ENCODE data around the gene SMG9.
A peak's percentile ranks its signal among the peaks of the same experiment; 100 is the strongest.

Gene SMG9

GRCh38 chr19:43760941-43761340 is 6.2 kb upstream of the SMG9 start:
- no peaks in the 10 kb centered on the region for H3K27me3 Mint-ChIP-seq (ENCODE audit: low read depth)
- TF ChIP-seq, protein P1, sequence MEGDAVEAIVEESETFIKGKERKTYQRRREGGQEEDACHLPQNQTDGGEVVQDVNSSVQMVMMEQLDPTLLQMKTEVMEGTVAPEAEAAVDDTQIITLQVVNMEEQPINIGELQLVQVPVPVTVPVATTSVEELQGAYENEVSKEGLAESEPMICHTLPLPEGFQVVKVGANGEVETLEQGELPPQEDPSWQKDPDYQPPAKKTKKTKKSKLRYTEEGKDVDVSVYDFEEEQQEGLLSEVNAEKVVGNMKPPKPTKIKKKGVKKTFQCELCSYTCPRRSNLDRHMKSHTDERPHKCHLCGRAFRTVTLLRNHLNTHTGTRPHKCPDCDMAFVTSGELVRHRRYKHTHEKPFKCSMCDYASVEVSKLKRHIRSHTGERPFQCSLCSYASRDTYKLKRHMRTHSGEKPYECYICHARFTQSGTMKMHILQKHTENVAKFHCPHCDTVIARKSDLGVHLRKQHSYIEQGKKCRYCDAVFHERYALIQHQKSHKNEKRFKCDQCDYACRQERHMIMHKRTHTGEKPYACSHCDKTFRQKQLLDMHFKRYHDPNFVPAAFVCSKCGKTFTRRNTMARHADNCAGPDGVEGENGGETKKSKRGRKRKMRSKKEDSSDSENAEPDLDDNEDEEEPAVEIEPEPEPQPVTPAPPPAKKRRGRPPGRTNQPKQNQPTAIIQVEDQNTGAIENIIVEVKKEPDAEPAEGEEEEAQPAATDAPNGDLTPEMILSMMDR (IDR thresholded peaks at IDR 0.05; ENCODE audit: unreplicated experiment in 3 of 3), result no peak
- H3K9me3 Mint-ChIP-seq, result no peaks in the 10 kb centered on the region
- H3K4me3 Mint-ChIP-seq, result no peak overlapping the region
- no peaks in the 10 kb centered on the region for H3K36me3 Mint-ChIP-seq (ENCODE audit: low read depth)
- no peak overlapping the region for H3K27ac Mint-ChIP-seq
- peaks cover 6% of the 10 kb centered on the region for H3K4me1 Mint-ChIP-seq

GRCh38 chr19:43759515-43759914 is 4.8 kb upstream of the SMG9 start:
- H3K9me3 Mint-ChIP-seq, result no peaks in the 10 kb centered on the region
- TF ChIP-seq, protein P1 (IDR thresholded peaks at IDR 0.05; ENCODE audit: unreplicated experiment in 3 of 3), result no peak
- H3K4me1 Mint-ChIP-seq, result peaks cover 11% of the 10 kb centered on the region
- peak overlapping the region in 1 of 3 experiments; percentile 13 for H3K27ac Mint-ChIP-seq
- no peaks in the 10 kb centered on the region for H3K36me3 Mint-ChIP-seq (ENCODE audit: low read depth)
- H3K27me3 Mint-ChIP-seq (ENCODE audit: low read depth), result no peaks in the 10 kb centered on the region
- H3K4me3 Mint-ChIP-seq, result no peak overlapping the region

DNA sequence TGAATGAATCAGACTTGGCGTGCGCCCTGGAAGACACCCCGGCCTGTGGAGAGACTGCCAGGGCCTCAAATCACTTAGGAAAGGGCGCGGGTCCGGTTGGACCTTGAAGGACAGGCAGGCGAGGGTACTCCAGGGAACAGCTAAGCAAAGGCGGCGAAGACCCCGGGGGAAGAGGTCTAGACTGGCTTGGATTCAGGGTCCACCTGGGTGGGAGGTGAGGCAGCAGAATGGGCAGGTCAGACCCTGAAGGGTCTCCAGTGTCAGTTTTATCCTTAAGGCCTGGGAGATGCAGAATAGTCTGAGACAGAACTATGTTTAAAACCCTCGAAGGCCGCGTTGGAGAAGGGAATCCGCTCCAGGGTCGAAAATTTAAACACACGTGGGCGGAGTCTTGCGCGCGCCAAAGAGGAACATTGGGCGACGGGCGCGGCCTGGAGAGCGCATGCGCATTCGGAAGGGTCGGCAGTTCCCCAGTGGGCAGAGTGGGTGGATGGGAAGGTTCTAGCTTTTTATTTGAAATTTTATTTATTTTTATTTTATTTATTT is 567 bp upstream of the SMG9 start:
- Mint-ChIP-seq H3K4me1 (peaks cover 24% of the 10 kb centered on the region), H3K4me3 (peak overlapping the region; percentile 94 to 99 (median 99)), H3K27me3 (ENCODE audit: low read depth) (no peaks in the 10 kb centered on the region), H3K36me3 (ENCODE audit: low read depth) (peaks cover 17% of the 10 kb centered on the region), H3K27ac (peak overlapping the region; percentile 96 to 99 (median 99)), H3K9me3 (no peaks in the 10 kb centered on the region)
- TF ChIP-seq, protein P1 (IDR thresholded peaks at IDR 0.05; ENCODE audit: unreplicated experiment in 3 of 3), result no peak

- Mint-ChIP-seq H3K4me3 (peak overlapping the region; percentile 94 to 99 (median 99)), H3K4me1 (peaks cover 24% of the 10 kb centered on the region), H3K9me3 (no peaks in the 10 kb centered on the region), H3K27ac (peak overlapping the region; percentile 96 to 99 (median 99)), H3K27me3 (ENCODE audit: low read depth) (no peaks in the 10 kb centered on the region), H3K36me3 (ENCODE audit: low read depth) (peaks cover 25% of the 10 kb centered on the region)
- TF ChIP-seq, protein P1 (IDR thresholded peaks at IDR 0.05; ENCODE audit: unreplicated experiment in 3 of 3), result no peak
Observed at GRCh38 chr19:43754253-43754502, 584 bp downstream of the SMG9 start.

- H3K36me3 Mint-ChIP-seq (ENCODE audit: low read depth), result peaks cover 38% of the 10 kb centered on the region
- H3K4me1 Mint-ChIP-seq, result peaks cover 24% of the 10 kb centered on the region
- H3K27ac Mint-ChIP-seq, result peak overlapping the region in 2 of 3 experiments; percentile 57 to 61
Observed at GRCh38 chr19:43752287-43752875, 2.4 kb downstream of the SMG9 start.

More at GRCh38 chr19:43752287-43752875, 2.4 kb downstream of the SMG9 start:
- H3K9me3 Mint-ChIP-seq, result no peaks in the 10 kb centered on the region
- no peaks in the 10 kb centered on the region for H3K27me3 Mint-ChIP-seq (ENCODE audit: low read depth)
- TF ChIP-seq, protein P1 (IDR thresholded peaks at IDR 0.05; ENCODE audit: unreplicated experiment in 3 of 3), result no peak
- H3K4me3 Mint-ChIP-seq, result no peak overlapping the region

Data from nephron (organoid).